Trophoblast cell (in vitro differentiated cells and primary cell): ENCODE data around the gene CCDC9. TPM values are rescaled to one million over a fixed set of nuclear protein-coding genes. Genes with fewer than 3 reads are reported as not detected.

Experiments used
- DNase-seq, 2 donors: peaks; one replicate each; pipeline ENCODE4 v3.0.0-alpha.2; 2016
- H2AFZ ChIP-seq: 2 replicates; pipeline ENCODE4 v1.6.1; 2013; ENCODE audit warnings: low read length, moderate library complexity, mild to moderate bottlenecking; ENCODE audit not compliant: insufficient read depth, poor library complexity
- H2AK5ac ChIP-seq: 2 replicates; pipeline ENCODE4 v1.6.1; 2013; ENCODE audit warnings: mild to moderate bottlenecking, low read length
- H2BK120ac ChIP-seq: 2 replicates; pipeline ENCODE4 v1.6.1; 2013; ENCODE audit warnings: low read length, mild to moderate bottlenecking, moderate library complexity; ENCODE audit not compliant: insufficient read depth, poor library complexity
- H2BK12ac ChIP-seq: 2 replicates; pipeline ENCODE4 v1.6.1; 2013; ENCODE audit warnings: mild to moderate bottlenecking, low read length, moderate library complexity
- H2BK5ac ChIP-seq: 2 replicates; pipeline ENCODE4 v1.6.1; 2013; ENCODE audit warnings: low read length, low read depth, moderate library complexity, mild to moderate bottlenecking; ENCODE audit not compliant: poor library complexity
- H3K14ac ChIP-seq: 2 replicates; pipeline ENCODE4 v1.6.1; 2013; ENCODE audit warnings: mild to moderate bottlenecking, low read length
- H3K18ac ChIP-seq: 2 replicates; pipeline ENCODE4 v1.6.1; 2013; ENCODE audit warnings: mild to moderate bottlenecking, low read length
- H3K23ac ChIP-seq: 2 replicates; pipeline ENCODE4 v1.6.1; 2013; ENCODE audit warnings: low read length
- H3K27ac ChIP-seq: 2 replicates; pipeline ENCODE4 v1.5.1; 2013; ENCODE audit warnings: low read depth, mild to moderate bottlenecking, inconsistent platforms, low read length, moderate library complexity
- H3K27me3 ChIP-seq: 2 replicates; pipeline ENCODE4 v1.6.1; 2013; ENCODE audit warnings: inconsistent platforms, mild to moderate bottlenecking, low read length, moderate library complexity; ENCODE audit not compliant: insufficient read depth
- H3K36me3 ChIP-seq, 2 experiments: 1 replicate in 1 of 2; 2 replicates in 1 of 2; pipeline ENCODE4 v1.6.1; 2013; ENCODE audit warnings: low read length in 2 of 2, mild to moderate bottlenecking in 2 of 2, moderate library complexity in 1 of 2; ENCODE audit not compliant: insufficient read depth in 2 of 2, control insufficient read depth in 1 of 2
- H3K4ac ChIP-seq: 2 replicates; pipeline ENCODE4 v1.6.1; 2013; ENCODE audit warnings: low read depth, mild to moderate bottlenecking, low read length, moderate library complexity
- H3K4me1 ChIP-seq, 2 experiments: 1 replicate in 1 of 2; 2 replicates in 1 of 2; pipeline ENCODE4 v1.6.1; 2013; ENCODE audit warnings: low read length in 2 of 2, mild to moderate bottlenecking in 2 of 2, moderate library complexity in 1 of 2; ENCODE audit not compliant: insufficient read depth in 2 of 2, control insufficient read depth in 1 of 2
- H3K4me2 ChIP-seq: 2 replicates; pipeline ENCODE4 v1.6.1; 2013; ENCODE audit warnings: inconsistent platforms, mild to moderate bottlenecking, low read length, moderate library complexity
- H3K4me3 ChIP-seq: 2 replicates; pipeline ENCODE4 v1.5.1; 2013; ENCODE audit warnings: mild to moderate bottlenecking, low read depth, low read length, inconsistent platforms
- H3K79me1 ChIP-seq: one replicate; pipeline ENCODE4 v1.6.1; 2013; ENCODE audit warnings: low read length
- H3K79me2 ChIP-seq: 2 replicates; pipeline ENCODE4 v1.6.1; 2013; ENCODE audit warnings: low read length, mild to moderate bottlenecking; ENCODE audit not compliant: control insufficient read depth, insufficient read depth, poor library complexity
- H3K9ac ChIP-seq: 2 replicates; pipeline ENCODE4 v1.6.1; 2013; ENCODE audit warnings: mild to moderate bottlenecking, low read length
- H3K9me3 ChIP-seq: 2 replicates; pipeline ENCODE4 v1.6.1; 2013; ENCODE audit warnings: low read depth, mild to moderate bottlenecking, control low read depth, inconsistent platforms, low read length; ENCODE audit not compliant: insufficient read depth
- H4K12ac ChIP-seq: 2 replicates; pipeline ENCODE4 v1.6.1; 2013; ENCODE audit warnings: low read depth, mild to moderate bottlenecking, low read length, moderate library complexity
- H4K8ac ChIP-seq: 2 replicates; pipeline ENCODE4 v1.6.1; 2013; ENCODE audit warnings: low read depth, mild to moderate bottlenecking, low read length, moderate library complexity
- H4K91ac ChIP-seq: one replicate; pipeline ENCODE4 v1.6.1; 2013; ENCODE audit warnings: low read depth, mild to moderate bottlenecking, low read length, moderate library complexity
- WGBS: extraction: QIAGEN DNeasy Blood & Tissue Kit; methylation state at CpG from one replicate; pipeline ENCODE4 v1.1.7; 2013; ENCODE audit warnings: missing lambda C conversion rate; ENCODE audit not compliant: insufficient read length, insufficient coverage; ENCODE audit errors: extremely low coverage; 5-methylcytosine and 5-hydroxymethylcytosine counted together
- polyA plus RNA-seq: library from polyadenylated mRNA; stranded (reverse); fragments of 200-250 nt; gene quantifications from 2 replicates; pipeline ENCODE4 v1.2.3, GENCODE V29; 2013

CCDC9 gene
- polyA plus RNA-seq: 57.9 and 62.1 TPM in 2 replicates

GRCh38 chr19:47255879-47256692, at the start of gene CCDC9:
CCDC9 (plus strand) TSS chr19:47256525; CDS start chr19:47258401, 1,876 bp downstream.
- Histone ChIP-seq H3K79me2 (peaks cover 10% of the 10 kb centered on the region), H2AFZ (peak within 1 kb of the TSS; percentile 80), H3K18ac (peak within 1 kb of the TSS; percentile 58), H3K9me3 (no peaks in the 10 kb centered on the region), H2BK5ac (peak within 1 kb of the TSS; percentile 77), H3K36me3 (peaks cover 24 to 28% of the 10 kb centered on the region in 2 experiments), H2BK120ac (peak within 1 kb of the TSS; percentile 73), H3K4me1 (peaks cover 15 to 21% of the 10 kb centered on the region in 2 experiments), H3K27me3 (no peaks in the 10 kb centered on the region), H3K79me1 (peaks cover 18% of the 10 kb centered on the region), H2BK12ac (peak within 1 kb of the TSS; percentile 6), H3K4ac (peak within 1 kb of the TSS; percentile 71), H3K14ac (peak within 1 kb of the TSS; percentile 75), H4K12ac (peak within 1 kb of the TSS; percentile 66), H3K4me3 (peak within 1 kb of the TSS; percentile 77), H4K91ac (peak within 1 kb of the TSS; percentile 85), H3K4me2 (peak within 1 kb of the TSS; percentile 85), H4K8ac (peak within 1 kb of the TSS; percentile 93), H2AK5ac (peak within 1 kb of the TSS; percentile 42), H3K27ac (peak within 1 kb of the TSS; percentile 89), H3K9ac (peak within 1 kb of the TSS; percentile 57), H3K23ac (no peak within 1 kb of the TSS)
- DNase-seq: peak; percentile 93 to 94
- WGBS: no CpG with 5 or more reads among the region's 60 CpGs

GRCh38 chr19:47209319-47210179, 46.8 kb upstream of the CCDC9 start:
- Histone ChIP-seq H3K4ac (no peak overlapping the region), H3K4me2 (no peak overlapping the region), H3K23ac (no peak overlapping the region), H3K79me1 (no peaks in the 10 kb centered on the region), H4K12ac (no peak overlapping the region), H3K9ac (no peak overlapping the region), H3K79me2 (no peaks in the 10 kb centered on the region), H2BK5ac (no peak overlapping the region), H2AK5ac (no peak overlapping the region), H3K4me1 (no peaks in the 10 kb centered on the region), H3K27me3 (no peaks in the 10 kb centered on the region), H2BK12ac (no peak overlapping the region), H3K14ac (no peak overlapping the region), H3K9me3 (no peaks in the 10 kb centered on the region), H3K18ac (no peak overlapping the region), H4K91ac (no peak overlapping the region), H3K4me3 (no peak overlapping the region), H3K36me3 (peaks cover 44 to 63% of the 10 kb centered on the region in 2 experiments), H2AFZ (no peak overlapping the region), H4K8ac (no peak overlapping the region), H2BK120ac (no peak overlapping the region), H3K27ac (no peak overlapping the region)
- DNase-seq: no peak
- WGBS: no CpG with 5 or more reads among the region's 13 CpGs

GRCh38 chr19:47210180-47210490, 46.2 kb upstream of the CCDC9 start:
- Histone ChIP-seq H3K36me3 (peaks cover 40 to 57% of the 10 kb centered on the region in 2 experiments), H3K18ac (no peak overlapping the region), H2AK5ac (no peak overlapping the region), H3K9me3 (no peaks in the 10 kb centered on the region), H2AFZ (no peak overlapping the region), H2BK5ac (no peak overlapping the region), H3K4me1 (no peaks in the 10 kb centered on the region), H3K14ac (no peak overlapping the region), H2BK12ac (no peak overlapping the region), H3K79me1 (no peaks in the 10 kb centered on the region), H4K8ac (no peak overlapping the region), H3K4me2 (no peak overlapping the region), H3K9ac (no peak overlapping the region), H3K27me3 (no peaks in the 10 kb centered on the region), H3K4me3 (no peak overlapping the region), H2BK120ac (no peak overlapping the region), H3K23ac (no peak overlapping the region), H4K12ac (no peak overlapping the region), H4K91ac (no peak overlapping the region), H3K27ac (no peak overlapping the region), H3K79me2 (no peaks in the 10 kb centered on the region), H3K4ac (no peak overlapping the region)
- peak in 1 of 2 donors; percentile 33 for DNase-seq

GRCh38 chr19:47210689-47211316, 45.5 kb upstream of the CCDC9 start:
- WGBS: no CpG with 5 or more reads among the region's 19 CpGs
- Histone ChIP-seq H3K14ac (no peak overlapping the region), H3K79me2 (no peaks in the 10 kb centered on the region), H2BK120ac (no peak overlapping the region), H3K27ac (no peak overlapping the region), H3K9ac (no peak overlapping the region), H3K4ac (no peak overlapping the region), H3K79me1 (no peaks in the 10 kb centered on the region), H2BK12ac (peak overlapping the region; percentile 43), H3K36me3 (peaks cover 37 to 52% of the 10 kb centered on the region in 2 experiments), H4K91ac (no peak overlapping the region), H3K4me1 (no peaks in the 10 kb centered on the region), H3K18ac (no peak overlapping the region), H4K12ac (peak overlapping the region; percentile 44), H3K4me2 (no peak overlapping the region), H2AFZ (no peak overlapping the region), H3K4me3 (no peak overlapping the region), H2BK5ac (no peak overlapping the region), H3K9me3 (no peaks in the 10 kb centered on the region), H4K8ac (no peak overlapping the region), H3K23ac (no peak overlapping the region), H2AK5ac (no peak overlapping the region), H3K27me3 (no peaks in the 10 kb centered on the region)
- DNase-seq: peak; percentile 74 to 93
